NCI-H1694 treated with DMSO at 0.1 percent for 48 hours (cell line): ENCODE measurements around the gene RAP1A.
"Not testable (repeated sequence)": the region's sequence is repeated elsewhere in the genome, so short reads cannot be mapped to it uniquely, and the experiment has no call there.

Experiments used
- DNase-seq: peaks from one replicate; lab custom pipeline; 2025; lab: John Stamatoyannopoulos, UW

RAP1A gene

DNA sequence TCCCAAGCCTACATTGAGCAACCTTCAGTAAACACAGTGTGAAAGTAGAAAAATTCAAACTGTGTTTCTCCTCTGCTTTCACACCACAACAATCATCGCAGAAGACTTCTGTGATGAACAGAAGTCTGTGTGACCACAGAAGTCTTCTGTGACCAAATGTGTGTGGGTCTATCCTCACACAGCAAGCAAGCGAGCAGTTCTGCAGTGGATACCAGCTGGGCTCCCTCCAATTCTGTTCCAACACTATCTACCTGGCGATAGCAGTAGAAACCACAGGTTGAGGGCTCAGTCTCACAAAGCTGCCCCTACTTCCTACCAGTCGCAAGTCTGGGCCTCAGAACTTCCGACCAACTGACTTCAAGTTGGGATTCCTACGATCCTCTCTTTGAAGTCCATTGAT lies 21.0 kb upstream of the RAP1A start:
- DNase-seq, result no peak

DNA sequence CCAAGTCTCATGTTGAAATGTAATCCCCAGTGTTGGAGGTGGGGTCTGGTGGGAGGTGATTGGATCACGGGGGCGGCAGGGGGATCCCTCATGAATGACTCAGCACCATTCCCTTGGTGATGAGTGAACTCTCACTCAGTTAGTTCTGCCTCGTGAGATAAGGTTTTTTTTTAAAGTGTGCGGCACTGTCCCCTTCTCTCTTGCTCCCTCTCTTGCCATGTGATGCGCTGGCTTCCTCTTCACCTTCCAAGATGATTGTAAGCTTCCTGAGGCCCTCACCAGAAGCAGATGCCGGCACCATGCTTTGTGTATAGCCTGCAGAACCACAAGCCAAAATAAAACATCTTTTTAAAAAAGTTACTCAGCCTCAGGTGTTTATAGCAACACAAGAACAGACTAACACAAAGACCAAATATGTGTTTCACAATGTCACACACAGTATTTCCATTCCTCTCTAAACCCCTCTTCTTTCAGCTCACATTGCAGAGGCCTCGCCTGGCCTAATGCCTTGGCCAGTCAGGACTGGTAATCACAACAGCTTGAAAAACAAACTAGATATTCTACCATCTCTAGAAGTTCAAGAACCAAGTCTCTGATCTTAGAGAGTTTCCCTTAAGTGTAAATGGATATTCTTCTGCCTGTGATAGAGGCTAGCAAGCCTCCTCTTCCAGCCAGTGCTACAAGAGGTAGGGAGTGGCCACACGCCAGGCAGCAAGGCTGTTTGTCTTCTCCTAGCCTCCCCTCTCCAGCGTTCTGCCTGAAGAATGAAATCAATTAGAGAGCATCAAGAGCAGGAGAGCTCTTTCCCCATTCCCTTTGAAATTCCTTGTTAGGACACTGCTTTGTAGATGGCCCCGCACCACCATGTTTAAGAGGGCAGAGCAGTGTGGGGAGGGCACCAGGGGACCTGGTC lies 19.6 kb upstream of the RAP1A start:
- DNase-seq, result no peak

DNA sequence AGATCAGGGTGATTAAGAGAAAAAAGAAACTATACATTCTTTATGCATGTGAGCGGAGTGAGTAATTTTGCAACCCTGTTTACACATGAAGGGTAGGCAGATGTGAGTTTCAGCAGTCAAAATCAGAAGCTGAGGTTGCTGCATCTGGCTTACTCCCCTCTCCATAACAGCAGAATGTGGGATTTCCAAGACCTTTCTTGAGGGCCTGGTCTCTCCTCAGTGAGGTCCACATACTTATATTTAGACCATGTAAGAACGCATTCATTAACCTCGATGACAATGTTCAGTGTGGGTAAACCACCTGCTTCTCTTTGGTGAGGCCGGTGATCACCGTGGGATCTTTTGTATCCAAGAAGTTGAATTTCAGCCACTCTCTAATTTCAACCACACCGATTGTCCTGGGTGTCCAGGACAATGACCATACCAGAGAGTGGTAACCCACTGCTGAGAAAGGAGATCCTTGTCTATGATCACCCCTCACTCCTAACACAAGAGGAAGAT lies 18.7 kb upstream of the RAP1A start:
- no peak for DNase-seq

DNA sequence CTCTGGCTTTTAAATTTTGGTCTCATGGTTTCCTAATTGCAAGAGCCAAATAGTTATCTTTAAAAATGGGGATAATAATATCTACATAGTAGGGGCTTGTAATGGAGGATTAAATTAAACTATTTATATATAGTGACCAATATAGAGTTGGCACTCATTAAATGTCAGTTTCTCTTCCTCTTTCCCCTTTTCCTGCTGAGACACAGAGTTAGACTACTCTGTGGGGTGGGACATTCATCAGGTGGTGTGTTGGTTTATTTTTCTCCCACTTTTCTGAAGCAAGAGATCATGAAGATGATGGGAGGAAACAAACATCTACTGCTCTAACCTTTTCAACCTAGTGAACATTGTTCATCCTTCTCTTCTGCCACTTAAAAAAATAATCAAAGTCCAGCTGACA lies 17.3 kb upstream of the RAP1A start:
- DNase-seq, result no peak

DNA sequence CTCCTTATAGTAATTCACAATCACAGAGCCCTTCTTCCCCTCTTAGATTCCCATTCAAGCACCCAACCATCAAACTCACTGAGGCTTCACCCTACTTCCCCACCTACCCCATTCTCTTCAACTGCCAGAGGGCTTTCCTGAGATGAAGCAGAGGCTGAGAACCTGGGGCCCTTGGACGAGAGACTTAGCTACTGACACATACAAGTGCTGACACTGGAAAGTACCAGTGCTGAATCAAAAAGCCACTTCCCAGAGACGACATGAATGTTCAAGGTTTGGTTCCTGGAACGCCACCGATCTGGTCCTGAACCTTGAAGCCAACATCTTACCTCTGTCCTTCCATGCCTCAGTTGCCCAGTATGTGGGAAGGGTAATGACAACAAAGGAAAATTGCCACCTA lies 16.6 kb upstream of the RAP1A start:
- no peak for DNase-seq

DNA sequence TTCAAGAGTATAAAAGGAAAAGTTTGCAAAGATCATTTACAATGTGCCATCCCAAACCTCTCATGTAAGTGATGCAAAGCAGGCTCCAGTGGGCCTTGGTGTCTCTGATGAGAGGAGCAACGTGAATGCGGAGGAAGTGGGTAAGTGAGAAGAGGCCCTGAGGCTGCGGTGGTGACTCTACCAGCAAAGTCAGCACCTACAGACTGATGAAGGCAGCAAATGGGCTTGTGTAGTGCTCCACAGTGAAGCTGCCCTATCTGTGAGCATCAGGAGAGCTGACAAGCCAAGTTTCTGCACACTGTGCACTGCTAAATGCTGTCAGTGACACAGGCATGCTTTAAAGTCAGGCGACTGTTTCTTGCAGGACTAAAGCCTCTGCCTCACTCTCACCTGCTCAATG lies 15.6 kb upstream of the RAP1A start:
- no peak for DNase-seq

DNA sequence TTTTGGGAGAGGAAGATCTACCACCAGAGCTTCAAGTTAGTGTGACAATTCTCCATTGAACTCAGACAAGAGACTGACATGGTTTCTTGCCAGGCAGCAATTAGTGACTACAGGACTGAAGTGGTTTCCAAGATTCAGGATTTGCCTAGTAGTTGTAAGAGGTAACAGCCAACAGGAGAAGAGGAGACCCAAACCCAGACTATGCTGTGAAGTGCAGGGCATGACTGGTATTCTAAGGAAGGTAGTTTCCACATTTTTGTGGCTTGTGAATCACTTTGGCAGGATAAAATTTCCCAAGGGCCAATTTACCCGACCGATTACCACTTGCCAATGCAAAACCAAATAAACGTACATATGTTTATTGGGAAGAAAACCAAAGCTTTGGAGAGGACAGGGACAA lies 14.7 kb upstream of the RAP1A start:
- DNase-seq, result no peak

DNA sequence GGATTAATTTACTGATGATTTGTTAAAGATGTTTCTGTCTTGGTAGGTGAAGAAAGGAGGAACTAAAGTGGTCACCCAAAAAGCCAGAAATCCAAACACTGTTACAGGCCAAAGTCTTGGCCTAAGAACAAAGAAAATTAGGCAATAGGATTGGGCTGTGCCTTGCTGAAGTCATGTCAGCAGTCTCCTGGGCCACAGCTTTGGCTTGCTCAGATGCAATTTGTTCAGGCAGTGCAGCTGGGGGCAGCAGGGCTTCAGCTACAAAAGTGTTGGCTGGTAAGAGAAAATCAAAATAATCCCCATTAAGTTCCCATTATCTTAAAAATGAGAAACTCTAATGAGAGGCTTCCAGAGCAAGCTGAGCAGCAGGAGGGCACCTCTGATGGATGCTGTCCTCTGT lies 14.0 kb upstream of the RAP1A start:
- no peak for DNase-seq

DNA sequence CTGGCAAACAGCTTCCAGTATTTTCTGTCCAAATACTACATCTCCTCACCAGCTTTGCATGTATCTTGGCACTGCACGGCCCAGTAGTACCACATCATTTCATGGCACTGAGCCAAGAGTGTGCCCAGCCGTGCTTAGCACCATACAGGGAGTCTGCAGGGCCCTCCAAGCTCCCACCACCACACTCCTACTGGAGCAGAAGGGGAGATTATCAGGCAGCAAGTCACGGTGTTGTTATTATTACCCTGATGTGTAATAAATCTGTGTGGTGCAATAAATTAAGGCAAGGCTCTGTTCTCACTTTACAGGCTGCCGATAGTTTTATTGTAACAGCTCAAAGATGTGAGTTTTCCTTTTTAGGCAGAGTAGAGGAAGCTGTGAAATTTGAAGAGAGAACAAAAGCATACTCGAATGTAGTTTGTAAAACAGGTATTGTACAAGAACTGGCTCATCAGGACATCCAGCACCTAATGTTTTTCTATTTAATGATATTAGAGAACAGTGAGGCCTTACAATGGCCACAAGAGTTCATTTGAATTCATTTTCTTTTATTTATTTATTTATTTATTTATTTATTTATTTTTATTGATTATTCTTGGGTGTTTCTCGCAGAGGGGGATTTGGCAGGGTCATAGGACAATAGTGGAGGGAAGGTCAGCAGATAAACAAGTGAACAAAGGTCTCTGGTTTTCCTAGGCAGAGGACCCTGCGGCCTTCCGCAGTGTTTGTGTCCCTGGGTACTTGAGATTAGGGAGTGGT lies 13.0 kb upstream of the RAP1A start:
- DNase-seq, result not testable (repeated sequence)

DNA sequence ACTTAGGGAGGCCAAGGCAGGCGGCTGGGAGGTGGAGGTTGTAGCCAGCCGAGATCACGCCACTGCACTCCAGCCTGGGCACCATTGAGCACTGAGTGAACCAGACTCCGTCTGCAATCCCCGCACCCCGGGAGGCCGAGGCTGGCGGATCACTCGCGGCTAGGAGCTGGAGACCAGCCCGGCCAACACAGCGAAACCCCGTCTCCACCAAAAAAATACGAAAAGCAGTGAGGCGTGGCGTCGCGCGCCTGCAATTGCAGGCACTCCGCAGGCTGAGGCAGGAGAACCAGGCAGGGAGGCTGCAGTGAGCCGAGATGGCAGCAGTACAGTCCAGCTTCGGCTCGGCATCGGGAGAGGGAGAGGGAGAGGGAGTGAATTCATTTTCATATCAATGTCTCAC lies 11.1 kb upstream of the RAP1A start:
- DNase-seq, result not testable (repeated sequence)

DNA sequence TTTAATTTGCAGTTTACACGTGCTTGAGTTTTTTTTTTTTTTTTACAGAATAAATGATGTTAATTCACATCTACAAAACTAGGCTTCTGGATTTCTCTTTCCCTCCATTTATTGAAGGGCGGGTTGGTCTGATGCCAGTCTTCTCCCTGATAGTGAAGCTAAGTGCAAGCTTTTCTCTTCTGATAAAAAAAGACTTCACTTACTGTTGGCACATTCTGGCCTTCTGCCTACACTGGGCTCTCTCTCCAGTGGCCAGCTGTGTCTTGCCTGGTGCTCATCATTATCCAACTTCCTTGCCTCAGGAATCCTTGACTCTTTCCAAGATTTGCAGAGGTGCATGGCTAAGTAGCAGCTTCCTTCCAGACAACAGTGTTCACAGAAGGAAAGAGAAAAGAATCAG lies 7.6 kb upstream of the RAP1A start:
- DNase-seq, result no peak

DNA sequence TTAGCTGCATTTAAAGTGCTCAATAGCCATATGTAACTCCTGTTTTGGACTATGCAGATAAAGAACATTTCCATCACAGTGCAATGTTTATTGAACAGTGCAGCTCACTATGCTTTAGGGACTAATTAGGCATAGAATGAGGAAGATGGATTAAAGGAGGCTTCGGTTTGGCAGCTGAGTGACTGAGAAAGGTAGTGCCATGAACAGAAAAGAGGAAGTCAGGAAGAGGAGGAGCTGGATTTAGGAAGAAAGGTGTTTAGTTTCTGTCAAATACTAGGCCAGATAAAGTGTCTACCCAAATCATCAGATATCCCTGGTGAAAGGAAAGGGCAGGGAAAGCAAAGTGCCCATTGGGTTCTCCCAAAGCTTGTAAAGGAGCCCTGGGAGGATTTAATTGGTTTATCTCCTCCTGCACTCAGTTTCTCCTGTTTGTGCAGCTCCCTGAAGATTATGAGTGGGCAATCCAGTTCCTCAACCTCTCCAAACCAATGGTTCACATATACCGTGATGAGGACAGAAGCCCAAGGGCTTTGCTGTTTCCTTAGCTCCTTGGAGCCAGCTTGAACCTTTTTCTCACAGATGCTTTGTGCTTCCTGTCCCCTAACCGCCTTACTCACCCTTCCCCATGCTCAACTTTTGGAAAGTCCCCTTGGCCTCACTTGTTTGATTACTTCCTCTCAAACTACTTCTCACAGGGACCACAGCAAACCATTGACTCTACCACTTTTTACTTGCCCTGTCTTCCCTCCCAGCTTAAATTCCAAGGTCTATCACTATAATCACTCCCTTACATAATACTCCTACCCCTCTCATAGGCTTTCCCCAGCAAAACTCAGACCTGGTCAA lies 3.5 kb upstream of the RAP1A start:
- DNase-seq, result no peak

DNA sequence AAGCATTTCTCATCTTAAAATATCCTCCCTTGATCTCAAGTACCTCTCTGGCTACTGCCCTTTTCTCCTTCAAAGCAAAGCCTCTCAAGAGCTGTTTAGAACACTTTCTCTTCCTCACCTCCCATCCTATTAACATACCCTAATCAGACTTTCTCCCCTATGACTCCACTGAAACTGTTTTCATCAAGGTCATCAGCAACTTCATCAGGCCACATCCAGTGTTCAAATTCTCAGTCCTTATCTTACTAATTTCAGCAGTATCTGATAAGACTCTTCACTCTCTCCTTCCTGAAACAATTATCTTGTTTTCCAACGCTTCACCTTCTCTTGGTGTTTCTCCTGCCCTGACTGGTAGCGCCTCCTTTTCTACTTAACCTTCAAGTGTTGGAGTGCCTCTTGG lies 1.5 kb upstream of the RAP1A start:
- no peak for DNase-seq

DNA sequence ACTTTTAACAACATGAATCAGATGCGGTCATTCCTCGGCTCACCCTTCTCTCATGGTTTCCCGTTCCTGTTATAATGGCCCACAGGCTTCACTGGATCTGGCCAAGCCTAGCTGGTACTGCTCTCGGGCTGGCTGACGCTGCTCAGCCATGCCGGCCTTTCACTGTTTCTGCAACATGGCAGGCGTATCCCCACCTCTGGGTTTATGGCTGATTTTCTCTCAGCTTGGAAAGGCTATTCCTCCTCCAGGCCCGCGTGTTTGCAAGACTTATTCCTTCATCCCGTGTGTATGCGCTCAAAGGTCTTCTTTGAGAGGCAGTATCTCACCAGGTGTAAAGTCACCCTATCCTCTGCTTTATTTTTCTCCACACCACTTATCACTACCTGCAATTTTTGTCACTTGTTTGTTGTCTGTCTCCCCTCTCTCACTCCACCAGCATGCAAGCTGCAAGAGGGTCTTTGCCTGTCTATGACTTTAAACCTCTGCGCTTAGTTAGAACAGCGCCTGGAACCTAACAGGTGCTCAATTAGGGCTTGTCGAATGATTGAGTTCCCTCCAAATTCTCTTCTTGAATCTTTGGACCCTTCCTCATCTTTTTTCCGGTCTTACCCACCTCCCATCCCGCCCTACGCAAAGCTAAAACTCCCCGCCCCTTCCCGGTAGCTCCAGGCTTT lies 491 bp upstream of the RAP1A start:
- no peak for DNase-seq

DNA sequence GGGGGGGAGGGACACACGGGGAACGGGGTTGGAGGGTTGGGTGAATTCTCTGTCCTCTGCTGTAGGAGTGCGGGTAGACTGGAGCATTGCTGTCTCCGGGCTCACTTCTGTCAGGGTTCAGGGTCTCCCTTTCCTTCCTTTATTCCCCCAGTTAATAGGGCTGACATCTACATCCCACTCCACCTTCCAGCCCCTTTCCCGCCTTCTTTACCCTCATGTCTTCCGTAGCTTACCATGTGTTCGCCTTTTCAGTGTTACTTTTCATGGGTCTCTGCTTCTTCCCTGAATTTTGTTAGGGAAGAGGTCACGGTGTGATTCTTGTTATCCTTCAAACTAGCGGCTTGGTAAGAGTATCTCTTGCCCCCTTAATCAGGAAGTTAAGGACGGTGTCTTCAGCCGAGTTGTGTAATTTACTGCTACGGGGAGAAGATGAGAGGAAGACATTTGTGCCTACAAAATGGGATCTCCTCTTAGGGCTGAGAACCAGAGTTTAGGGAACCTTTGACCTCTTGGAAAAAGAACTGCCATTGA lies 917 bp downstream of the RAP1A start:
- DNase-seq, result no peak

DNA sequence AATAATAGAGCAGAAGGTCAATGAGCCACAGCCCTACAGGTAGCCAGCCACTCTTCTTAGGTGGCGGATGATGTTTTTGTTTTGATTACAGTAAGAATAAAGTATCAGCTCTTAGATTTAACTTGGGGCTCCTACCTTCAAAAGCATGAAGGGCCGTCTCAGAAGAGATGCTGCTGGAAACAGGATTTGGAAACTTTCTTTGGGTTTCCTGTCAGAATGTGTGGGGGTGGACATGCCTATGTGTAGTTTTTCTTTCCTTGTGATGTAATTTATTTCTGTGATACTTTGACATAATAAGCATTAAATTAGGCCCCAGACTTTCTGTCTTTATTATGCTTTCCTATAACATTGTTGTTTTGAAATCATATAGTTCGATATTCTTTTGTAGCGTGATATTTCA lies 1.5 kb downstream of the RAP1A start:
- no peak for DNase-seq

DNA sequence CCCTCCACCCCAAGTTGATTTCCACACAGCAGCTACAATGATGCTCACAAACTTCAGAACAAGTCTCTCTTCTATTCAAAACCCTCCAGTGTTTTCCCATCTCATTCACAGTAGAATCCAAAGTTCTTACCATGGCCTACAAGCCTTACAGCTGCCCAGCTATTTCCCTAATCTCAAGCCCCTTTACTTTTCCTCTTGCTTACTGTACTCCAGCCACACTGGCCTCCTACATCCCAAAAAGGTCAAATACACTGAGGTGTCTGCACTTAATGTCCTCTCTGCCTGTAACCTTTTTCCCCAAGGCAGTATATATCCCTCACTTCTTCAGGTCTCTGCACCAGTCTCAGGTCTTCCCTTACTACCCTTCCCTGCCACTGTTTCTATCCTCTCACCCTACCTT lies 2.6 kb downstream of the RAP1A start:
- DNase-seq, result no peak

DNA sequence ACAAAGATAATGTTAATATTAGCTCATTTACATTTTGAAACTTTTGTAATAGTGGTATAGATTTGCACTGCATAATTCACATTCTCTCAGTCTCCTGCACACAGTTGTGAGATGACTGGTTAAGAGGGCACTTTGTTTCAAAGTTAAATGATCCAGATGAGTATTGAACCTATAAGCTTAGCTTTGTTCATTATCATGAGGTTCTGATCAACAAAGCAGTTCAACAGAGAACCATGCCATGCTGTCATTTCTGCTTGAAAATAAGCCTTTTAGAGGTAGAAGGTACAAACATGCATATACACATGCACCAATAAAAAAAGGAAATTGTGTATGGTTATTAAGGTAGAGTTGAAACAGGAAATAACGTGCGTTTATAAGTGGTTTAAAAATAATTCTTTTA lies 4.8 kb downstream of the RAP1A start:
- DNase-seq, result no peak

DNA sequence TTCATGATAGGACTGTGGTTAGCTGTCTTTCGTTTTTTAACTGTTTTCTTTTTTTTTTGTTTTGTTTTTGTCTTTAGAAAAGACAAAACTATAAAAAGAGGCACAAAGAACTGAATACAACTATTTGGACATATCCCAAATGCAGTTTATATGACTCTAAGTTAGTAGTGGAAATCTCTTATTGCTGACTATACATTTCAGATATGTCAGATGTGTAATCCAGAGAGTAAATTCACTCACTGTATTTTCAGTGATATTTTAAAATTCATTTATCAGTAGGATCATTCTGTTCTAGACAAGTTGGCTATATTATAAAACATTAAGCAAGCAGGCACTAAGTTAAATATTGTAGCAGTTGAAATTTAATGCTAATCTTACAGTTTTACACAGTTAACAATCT lies 5.7 kb downstream of the RAP1A start:
- no peak for DNase-seq

DNA sequence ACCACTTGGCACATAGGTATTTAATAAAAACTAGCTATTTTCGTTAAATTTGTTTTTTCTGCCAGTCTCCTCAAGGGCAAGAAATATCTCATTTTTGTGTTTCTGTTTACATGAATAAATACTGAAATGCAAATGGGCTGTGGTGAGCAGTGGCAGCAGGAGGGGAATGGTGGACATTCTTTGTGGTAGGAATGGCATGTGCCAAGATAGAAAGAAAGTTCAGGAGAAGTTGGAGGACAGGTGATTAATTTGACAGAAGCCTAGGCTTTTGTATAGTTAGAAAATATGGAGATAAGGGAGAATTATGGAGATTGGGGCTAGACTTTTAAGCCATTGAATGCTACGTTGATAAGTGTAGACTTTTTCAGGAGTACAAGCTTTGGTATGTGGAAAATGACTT lies 8.6 kb downstream of the RAP1A start:
- no peak for DNase-seq

DNA sequence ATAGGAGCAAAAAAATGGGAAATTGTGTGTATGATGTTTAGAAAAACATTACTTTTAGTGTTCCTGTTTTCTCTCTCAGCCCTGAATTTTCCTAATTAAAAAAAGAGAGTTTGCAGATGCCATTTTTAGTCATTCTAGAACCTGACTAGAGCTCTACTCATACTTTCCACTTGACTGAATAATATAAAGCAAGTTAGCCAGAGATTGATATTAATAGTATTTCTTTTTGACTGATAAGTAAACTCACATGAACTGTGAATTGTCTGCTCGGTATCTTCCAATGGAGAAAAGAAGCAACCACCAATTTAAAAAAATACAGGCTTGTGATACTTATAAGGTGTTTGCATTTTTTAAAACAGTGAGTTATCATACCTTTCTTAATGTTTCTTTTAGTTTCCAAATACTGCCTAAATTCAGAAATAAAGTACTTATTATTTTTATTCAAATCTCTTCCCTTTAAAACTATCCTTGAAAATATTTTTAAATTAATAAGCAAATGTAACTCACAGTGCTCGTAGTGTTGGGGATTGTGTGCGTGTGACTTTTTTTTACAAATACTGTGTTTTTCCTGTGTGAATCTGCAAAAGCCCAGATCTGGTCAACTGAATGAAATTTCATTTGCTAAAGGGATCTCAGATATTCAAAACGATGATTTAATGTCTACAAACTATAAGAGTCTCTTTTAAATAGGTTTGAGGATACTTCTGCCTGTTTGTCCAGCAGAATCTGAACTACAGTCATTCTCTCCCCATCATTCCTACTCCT lies 9.8 kb downstream of the RAP1A start:
- DNase-seq, result no peak
